HepG2 (cell line): ENCODE measurements around the gene YIPF2. TPM values are rescaled to one million over a fixed set of nuclear protein-coding genes. Genes with fewer than 3 reads are reported as not detected.

Source experiments
- ATF7 ChIP-seq, 2 experiments: fragments of 450-650 bp in 1 of 2; sonication (generic) in 1 of 2; formaldehyde crosslinking in 1 of 2; IDR thresholded peaks; 2 replicates each; pipeline versions ENCODE4 v1.4.0 to v1.6.1; 2016 to 2020; ENCODE audit warnings: antibody characterized with exemption in 1 of 2, mild to moderate bottlenecking in 1 of 2, missing genetic modification reagents in 1 of 2
- BCLAF1 ChIP-seq: fragments of 450-650 bp; IDR thresholded peaks from 2 replicates; pipeline ENCODE4 v1.6.1; 2017; ENCODE audit warnings: mild to moderate bottlenecking
- DNMT3B ChIP-seq: conservative IDR thresholded peaks from 2 replicates; pipeline ENCODE4 v1.6.1; 2016; ENCODE audit warnings: missing biosample characterization, control low read depth
- FOXP4 ChIP-seq: sonication (generic); formaldehyde crosslinking; IDR thresholded peaks from 2 replicates; pipeline ENCODE4 v1.4.0; 2020; ENCODE audit warnings: missing genetic modification reagents
- HMG20A ChIP-seq: IDR thresholded peaks from 2 replicates; pipeline ENCODE4 v1.6.1; 2016; ENCODE audit warnings: borderline replicate concordance
- MYNN ChIP-seq: sonication (generic); formaldehyde crosslinking; IDR thresholded peaks from 2 replicates; pipeline ENCODE4 v1.4.0; 2020; ENCODE audit warnings: mild to moderate bottlenecking, low read depth, missing genetic modification reagents
- PLRG1 ChIP-seq: fragments of 450-650 bp; conservative IDR thresholded peaks from 2 replicates; pipeline ENCODE4 v1.6.1; 2016
- RNF219 ChIP-seq: sonication (generic); formaldehyde crosslinking; IDR thresholded peaks from 2 replicates; pipeline ENCODE4 v1.5.0; 2020; ENCODE audit warnings: mild to moderate bottlenecking, missing genetic modification reagents
- SMARCC2 ChIP-seq: fragments of 450-650 bp; IDR thresholded peaks from 2 replicates; pipeline ENCODE4 v1.6.1; 2017; ENCODE audit warnings: antibody characterized with exemption, mild to moderate bottlenecking
- ZBTB25 ChIP-seq: IDR thresholded peaks from 2 replicates; pipeline ENCODE4 v1.6.1; 2018; ENCODE audit warnings: missing genetic modification reagents
- ZNF276 ChIP-seq: sonication (generic); formaldehyde crosslinking; IDR thresholded peaks from 2 replicates; pipeline ENCODE4 v1.4.0; 2020; ENCODE audit warnings: mild to moderate bottlenecking, low read depth, missing genetic modification reagents
- ZNF501 ChIP-seq: sonication (generic); formaldehyde crosslinking; IDR thresholded peaks from 2 replicates; pipeline ENCODE4 v1.5.1; 2020; ENCODE audit warnings: mild to moderate bottlenecking, moderate library complexity, missing genetic modification reagents
- ZNF776 ChIP-seq: sonication (generic); formaldehyde crosslinking; IDR thresholded peaks from 2 replicates; pipeline ENCODE4 v1.4.0; 2020; ENCODE audit warnings: mild to moderate bottlenecking, missing genetic modification reagents
- polyA plus RNA-seq, 8 experiments: library from polyadenylated mRNA; depleted of rRNA in 3 of 8; stranded (reverse) in 7 of 8; unstranded in 1 of 8; fragments of >200 nt; fragmentation: Illumina TruSeq in 4 of 8; extraction: Trizol in 4 of 8; gene quantifications; 2 replicates each; pipeline versions ENCODE4 v1.2.1 to v1.2.3, GENCODE V29; 2011 to 2016; ENCODE audit warnings: low read depth in 4 of 8, missing spikeins in 1 of 8, mixed read lengths in 1 of 8; ENCODE audit not compliant: insufficient read depth in 1 of 8
- total RNA-seq, 5 experiments: library from RNA; depleted of rRNA; stranded (reverse); fragments of >200 nt; fragmentation: Illumina TruSeq; extraction: Trizol; gene quantifications; 2 replicates each; pipeline ENCODE4 v1.2.3, GENCODE V29; 2016; ENCODE audit warnings: low read depth in 1 of 5

Gene YIPF2
- total and polyA plus RNA-seq, 2 of the 13 experiments (the other 11 are each of a cell fraction or from before 2014, with no cell fraction given), result 37.3 to 53.2 TPM

- TF ChIP-seq ZBTB25 (CRISPR knock-in tag), result 0 out of 2 replicates have a peak, but pooled peaks have one; percentile 24
- no peak for TF ChIP-seq MYNN (CRISPR knock-in tag)
- TF ChIP-seq SMARCC2, result no peak
- TF ChIP-seq ZNF276, result no peak; the same call in 1 of the 2 replicates
- peak; percentile 14; the same call in 1 of the 2 replicates for TF ChIP-seq HMG20A (CRISPR knock-in tag)
- TF ChIP-seq ZNF776 (CRISPR knock-in tag), result peak; percentile 83; the same call in 1 of the 2 replicates
- TF ChIP-seq FOXP4, result peak; percentile 50; the same call in 1 of the 2 replicates
- TF ChIP-seq ZNF501 (CRISPR knock-in tag), result peak; percentile 88; the same call in 1 of the 2 replicates
- TF ChIP-seq BCLAF1, result no peak
- no peak for TF ChIP-seq DNMT3B (CRISPR knock-in tag)
- no peak for TF ChIP-seq ATF7 (IDR thresholded peaks at IDR 0.05)
- TF ChIP-seq ATF7 (CRISPR knock-in tag; IDR thresholded peaks at IDR 0.05), result no peak
- no peak for TF ChIP-seq PLRG1
- TF ChIP-seq RNF219 (CRISPR knock-in tag), result no peak; the same call in 1 of the 2 replicates
These were observed 32.1 kb upstream of the YIPF2 start, which contains the start of gene SMARCA4 (continued) for GRCh38 chr19:10960314-10961072.
